HepG2 (cell line): Measurements from ENCODE around the gene IFT122. TPM values are rescaled to one million over a fixed set of nuclear protein-coding genes. Genes with fewer than 3 reads are reported as not detected.

Experiments
- ATAC-seq: fragments of 200-7000 bp; cut with Tn5 transposase; 3 replicates; pipeline ENCODE4 v1.9.1; 2020; ENCODE audit warnings: mild to moderate bottlenecking, moderate library complexity
- BruUV-seq: library from RNA; stranded (reverse); fragments of 400-500 nt; replicated peaks from 2 replicates; lab custom pipeline; 2021; lab: Mats Ljungman, UMichigan
- CTCF ChIA-PET: fragments of 300-600 bp; formaldehyde crosslinking; extraction: SDS; loops from one replicate; lab custom pipeline; 2021; ENCODE audit warnings: low total read pairs, inconsistent platforms, low intra/inter-chr PET ratio; lab: Yijun Ruan, JAX
- POLR2A ChIA-PET: fragments of 350-600 bp; sonication (Branson Sonifier 250); formaldehyde crosslinking; loops from one replicate; lab custom pipeline; 2020; ENCODE audit warnings: antibody characterized with exemption, inconsistent platforms; lab: Yijun Ruan, JAX
- DNase-seq: peaks from one replicate; pipeline ENCODE4 v3.0.0-alpha.2; 2015; ENCODE audit warnings: low spot score
- FAIRE-seq: peaks from 3 replicates; lab custom pipeline; 2011; peaks lifted over from hg19 to GRCh38; lab: Jason Lieb, UNC
- H2AFZ ChIP-seq: one replicate; pipeline ENCODE4 v1.6.1; 2011; ENCODE audit warnings: low read length, inconsistent platforms
- H3K27ac ChIP-seq: fragments of 300-600 bp; 3 replicates; pipeline ENCODE4 v1.8.0; 2011; ENCODE audit warnings: mixed run types, mild to moderate bottlenecking, mixed read lengths, low read length, inconsistent platforms; ENCODE audit not compliant: insufficient read depth; ENCODE audit errors: extremely low read length
- H3K27me3 ChIP-seq, 2 experiments: fragments of 200-600 bp in 1 of 2; 2 replicates in 1 of 2; 3 replicates in 1 of 2; pipeline versions ENCODE4 v1.6.0 to v1.8.0; 2011; ENCODE audit warnings: low read length in 2 of 2, mild to moderate bottlenecking in 2 of 2, moderate library complexity in 2 of 2, inconsistent platforms in 1 of 2; ENCODE audit not compliant: insufficient read depth in 2 of 2, control insufficient read depth in 1 of 2
- H3K36me3 ChIP-seq, 2 experiments: fragments of 200-600 bp in 1 of 2; replicated peaks in 1 of 2; 2 replicates in 1 of 2; 3 replicates in 1 of 2; pipeline versions ENCODE4 v1.5.1 to v1.8.0; 2011; ENCODE audit warnings: low read length in 2 of 2, inconsistent platforms in 1 of 2; ENCODE audit not compliant: insufficient read depth in 2 of 2, control insufficient read depth in 1 of 2
- H3K4me1 ChIP-seq: 2 replicates; pipeline ENCODE4 v1.5.1; 2012; ENCODE audit warnings: low read length, inconsistent platforms; ENCODE audit not compliant: insufficient read depth
- H3K4me2 ChIP-seq: 2 replicates; pipeline ENCODE4 v1.6.0; 2011; ENCODE audit warnings: low read depth, low read length, inconsistent platforms
- H3K4me3 ChIP-seq, 3 experiments: fragments of 200-600 bp in 1 of 3; sonication (generic), shearing (Covaris generic) in 1 of 3; replicated peaks in 1 of 3; 2 replicates each; pipeline ENCODE4 v1.5.1; 2011 to 2016; ENCODE audit warnings: low read length in 3 of 3, inconsistent platforms in 2 of 3, low read depth in 2 of 3, mild to moderate bottlenecking in 2 of 3, control low read depth in 1 of 3, mixed read lengths in 1 of 3; ENCODE audit not compliant: insufficient read depth in 1 of 3
- H3K79me2 ChIP-seq: one replicate; pipeline ENCODE4 v1.6.1; 2011; ENCODE audit warnings: low read length, inconsistent platforms; ENCODE audit not compliant: insufficient read depth
- H3K9ac ChIP-seq: 2 replicates; pipeline ENCODE4 v1.6.0; 2011; ENCODE audit warnings: mild to moderate bottlenecking, low read depth, low read length, inconsistent platforms; ENCODE audit not compliant: insufficient read depth
- H3K9me3 ChIP-seq: 2 replicates; pipeline ENCODE4 v1.5.1; 2012; ENCODE audit warnings: mild to moderate bottlenecking, low read length
- H4K20me1 ChIP-seq: 2 replicates; pipeline ENCODE4 v1.6.0; 2011; ENCODE audit warnings: inconsistent platforms, mild to moderate bottlenecking, low read length, moderate library complexity; ENCODE audit not compliant: insufficient read depth
- E2F1 ChIP-seq: sonication (generic); formaldehyde crosslinking; IDR thresholded peaks from 2 replicates; pipeline ENCODE4 v1.5.0; 2020; ENCODE audit warnings: missing genetic modification reagents
- ELF3 ChIP-seq: IDR thresholded peaks from 2 replicates; pipeline ENCODE4 v1.6.1; 2016; ENCODE audit warnings: missing genetic modification reagents, missing compliant biosample characterization
- GABPA ChIP-seq, 2 experiments: IDR thresholded peaks; 2 replicates each; pipeline ENCODE4 v1.6.1; 2011 to 2016; ENCODE audit warnings: low read depth in 2 of 2, low read length in 1 of 2, missing biosample characterization in 1 of 2, missing genetic modification characterization in 1 of 2
- HNRNPL ChIP-seq: fragments of 200-400 bp; formaldehyde crosslinking; IDR thresholded peaks from 2 replicates; pipeline ENCODE4 v1.6.1; 2017; ENCODE audit warnings: mild to moderate bottlenecking, low read depth, low read length
- TCF7 ChIP-seq: sonication (generic); IDR thresholded peaks from 2 replicates; pipeline ENCODE4 v1.6.1; 2016; ENCODE audit warnings: antibody characterized with exemption, low read depth
- ZC3H13 ChIP-seq: sonication (generic); formaldehyde crosslinking; IDR thresholded peaks from 2 replicates; pipeline ENCODE4 v1.8.1; 2023; ENCODE audit warnings: mild to moderate bottlenecking, missing genetic modification reagents, moderate library complexity
- ZNF274 ChIP-seq: sonication (generic); formaldehyde crosslinking; IDR thresholded peaks from 2 replicates; pipeline ENCODE4 v1.5.1; 2020; ENCODE audit warnings: mild to moderate bottlenecking, missing genetic modification reagents
- ZNF460 ChIP-seq: sonication (generic); formaldehyde crosslinking; IDR thresholded peaks from 2 replicates; pipeline ENCODE4 v1.5.1; 2020; ENCODE audit warnings: missing genetic modification reagents, mild to moderate bottlenecking, borderline replicate concordance
- ZNF629 ChIP-seq: sonication (generic); formaldehyde crosslinking; conservative IDR thresholded peaks from 2 replicates; pipeline ENCODE4 v1.5.0; 2020; ENCODE audit warnings: missing genetic modification reagents
- ZNF883 ChIP-seq: sonication (generic); formaldehyde crosslinking; IDR thresholded peaks from 2 replicates; pipeline ENCODE4 v1.5.1; 2020; ENCODE audit warnings: mild to moderate bottlenecking, missing genetic modification reagents; ENCODE audit errors: not compliant biosample characterization
- WGBS: methylation state at CpG from one replicate; pipeline ENCODE4 v1.1.6; 2017; ENCODE audit warnings: low lambda C conversion rate; 5-methylcytosine and 5-hydroxymethylcytosine counted together
- in situ Hi-C: cut with HindIII; loops from 2 replicates; pipeline ENCODE4 v1.10.0; 2017; ENCODE audit warnings: low pct_unique_long_range_greater_than_20kb; ENCODE audit not compliant: extremely low pct_ligation_motif_present
- intact Hi-C: fragments of 100-400 bp; cut with micrococcal nuclease; formaldehyde crosslinking; loops from one replicate; pipeline ENCODE4 v1.10.0; 2022; ENCODE audit not compliant: unreplicated experiment
- polyA plus RNA-seq, 8 experiments: library from polyadenylated mRNA; depleted of rRNA in 3 of 8; stranded (reverse) in 7 of 8; unstranded in 1 of 8; fragments of >200 nt; fragmentation: Illumina TruSeq in 4 of 8; extraction: Trizol in 4 of 8; gene quantifications; 2 replicates each; pipeline versions ENCODE4 v1.2.1 to v1.2.3, GENCODE V29; 2011 to 2016; ENCODE audit warnings: low read depth in 4 of 8, missing spikeins in 1 of 8, mixed read lengths in 1 of 8; ENCODE audit not compliant: insufficient read depth in 1 of 8
- total RNA-seq, 5 experiments: library from RNA; depleted of rRNA; stranded (reverse); fragments of >200 nt; fragmentation: Illumina TruSeq; extraction: Trizol; gene quantifications; 2 replicates each; pipeline ENCODE4 v1.2.3, GENCODE V29; 2016; ENCODE audit warnings: low read depth in 1 of 5
- TF ChIP-seq, protein P1 (sequence below): sonication (generic); formaldehyde crosslinking; IDR thresholded peaks from 2 replicates; pipeline ENCODE4 v1.4.0; 2020; ENCODE audit warnings: missing genetic modification reagents

The IFT122 gene
- total and polyA plus RNA-seq, 2 of the 13 experiments (the other 11 are each of a cell fraction or from before 2014, with no cell fraction given), result 10.1 to 10.3 TPM

- in situ Hi-C loops (no loop called here), intact Hi-C loops (loop anchor here (10.0 kb wide), 1 partner anchor 65 kb away; no protein-coding TSS in a partner anchor)
- Histone ChIP-seq H3K79me2 (no peaks in the 10 kb centered on the region), H3K4me3 (no peak overlapping the region), H3K27ac (peak overlapping the region; percentile 69), H3K9me3 (no peaks in the 10 kb centered on the region), H3K9ac (no peak overlapping the region), H3K36me3 (peaks cover 9 to 17% of the 10 kb centered on the region in 2 experiments; a peak in 4 of 5 replicates), H2AFZ (no peak overlapping the region), H3K4me1 (peaks cover 34% of the 10 kb centered on the region), H3K27me3 (no peaks in the 10 kb centered on the region; a peak in 1 of 5 replicates), H3K4me2 (no peak overlapping the region), H4K20me1 (no peaks in the 10 kb centered on the region)
- BruUV-seq, result no TSS peak
- FAIRE-seq (no peak), ATAC-seq (no peak), DNase-seq (no peak)
- TF ChIP-seq ZNF274 (0 out of 2 replicates have a peak, but pooled peaks have one; percentile 38), GABPA (IDR thresholded peaks at IDR 0.05; ENCODE audit: low read depth, low read length) (no peak), GABPA (CRISPR knock-in tag; IDR thresholded peaks at IDR 0.05; ENCODE audit: low read depth) (no peak), HNRNPL (0 out of 2 replicates have a peak, but pooled peaks have one; percentile 60), ZNF883 (CRISPR knock-in tag) (no peak), ZC3H13 (CRISPR knock-in tag) (no peak)
- POLR2A ChIA-PET, result interaction anchor here (0.9 to 2.2 kb wide), 5 partner anchors 17 to 67 kb away, joined by 3 to 12 read pairs (median 5); no protein-coding TSS in a partner anchor
- CTCF ChIA-PET, result no interaction called here
- 96% methylated on average over 9 of the region's 20 CpGs for WGBS
These were observed 119.6 kb downstream of the IFT122 start for GRCh38 chr3:129559565-129560079.

DNA sequence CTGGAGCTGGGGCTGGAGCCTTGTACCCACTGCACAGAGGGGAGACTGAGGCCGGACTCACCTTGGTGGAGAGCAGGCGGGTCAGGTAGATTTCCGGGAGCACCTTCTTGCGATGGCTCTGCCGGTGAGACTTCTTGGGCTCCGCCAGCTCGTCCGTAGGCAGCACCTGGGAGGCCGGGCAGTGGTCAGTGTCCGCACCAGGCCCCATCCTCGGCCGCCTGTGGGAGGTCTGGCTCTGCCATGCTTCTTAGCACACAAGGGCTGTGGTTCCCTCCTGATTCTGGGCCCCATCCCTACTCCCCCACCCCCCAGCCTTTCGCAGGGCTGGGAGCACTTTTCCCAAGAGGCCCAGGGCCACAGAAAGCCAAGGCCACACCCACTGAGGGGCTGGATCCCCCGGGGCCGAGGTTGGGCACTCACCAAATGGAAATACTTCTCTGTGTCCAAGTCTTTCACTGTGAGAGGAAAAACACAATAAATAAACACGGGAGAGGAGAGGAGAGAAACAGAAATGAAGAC lies 120.3 kb downstream of the IFT122 start:
- Histone ChIP-seq H4K20me1 (no peaks in the 10 kb centered on the region), H3K4me1 (peaks cover 34% of the 10 kb centered on the region), H2AFZ (no peak overlapping the region), H3K9ac (no peak overlapping the region), H3K27ac (no peak overlapping the region), H3K79me2 (no peaks in the 10 kb centered on the region), H3K4me3 (no peak overlapping the region), H3K4me2 (no peak overlapping the region), H3K36me3 (peaks cover 9 to 22% of the 10 kb centered on the region in 2 experiments; a peak in 4 of 5 replicates), H3K9me3 (no peaks in the 10 kb centered on the region), H3K27me3 (no peaks in the 10 kb centered on the region; a peak in 1 of 5 replicates)
- in situ Hi-C loops (no loop called here), intact Hi-C loops (no loop called here)
- DNase-seq (no peak), ATAC-seq (no peak), FAIRE-seq (no peak)
- 51% methylated on average over 4 of the region's 16 CpGs for WGBS
- BruUV-seq, result no TSS peak
- POLR2A ChIA-PET, result no interaction called here
- CTCF ChIA-PET, result no interaction called here
- TF ChIP-seq ZNF629 (CRISPR knock-in tag) (peak; percentile 82), ZNF274 (no peak), E2F1 (CRISPR knock-in tag) (no peak), ELF3 (CRISPR knock-in tag) (no peak), TCF7 (no peak), ZNF460 (CRISPR knock-in tag) (no peak)
- TF ChIP-seq, protein P1, sequence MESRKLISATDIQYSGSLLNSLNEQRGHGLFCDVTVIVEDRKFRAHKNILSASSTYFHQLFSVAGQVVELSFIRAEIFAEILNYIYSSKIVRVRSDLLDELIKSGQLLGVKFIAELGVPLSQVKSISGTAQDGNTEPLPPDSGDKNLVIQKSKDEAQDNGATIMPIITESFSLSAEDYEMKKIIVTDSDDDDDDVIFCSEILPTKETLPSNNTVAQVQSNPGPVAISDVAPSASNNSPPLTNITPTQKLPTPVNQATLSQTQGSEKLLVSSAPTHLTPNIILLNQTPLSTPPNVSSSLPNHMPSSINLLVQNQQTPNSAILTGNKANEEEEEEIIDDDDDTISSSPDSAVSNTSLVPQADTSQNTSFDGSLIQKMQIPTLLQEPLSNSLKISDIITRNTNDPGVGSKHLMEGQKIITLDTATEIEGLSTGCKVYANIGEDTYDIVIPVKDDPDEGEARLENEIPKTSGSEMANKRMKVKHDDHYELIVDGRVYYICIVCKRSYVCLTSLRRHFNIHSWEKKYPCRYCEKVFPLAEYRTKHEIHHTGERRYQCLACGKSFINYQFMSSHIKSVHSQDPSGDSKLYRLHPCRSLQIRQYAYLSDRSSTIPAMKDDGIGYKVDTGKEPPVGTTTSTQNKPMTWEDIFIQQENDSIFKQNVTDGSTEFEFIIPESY, result no peak
